CD4-positive, alpha-beta memory T cell (primary cell): Measurements from ENCODE around the gene KANK2. TPM values are rescaled to one million over a fixed set of nuclear protein-coding genes. Genes with fewer than 3 reads are reported as not detected.
"Not testable (repeated sequence)": the region's sequence is repeated elsewhere in the genome, so short reads cannot be mapped to it uniquely, and the experiment has no call there.

ENCODE experiments used
- CTCF ChIA-PET: fragments of 350-600 bp; sonication (Branson Sonifier 250); formaldehyde crosslinking; loops from one replicate; lab custom pipeline; 2021; ENCODE audit warnings: inconsistent platforms; ENCODE audit not compliant: partially characterized antibody; lab: Charles Lee
- POLR2A ChIA-PET: fragments of 350-600 bp; sonication (Branson Sonifier 250); formaldehyde crosslinking; loops from one replicate; lab custom pipeline; 2021; ENCODE audit not compliant: partially characterized antibody; lab: Charles Lee
- DNase-seq, 5 donors: peaks; one replicate each; pipeline versions ENCODE4 v3.0.0 to v3.0.0-alpha.2; 2020 to 2022; ENCODE audit warnings: mixed read lengths in 1 of 5
- H3K27ac ChIP-seq: one replicate; pipeline ENCODE4 v1.7.0; 2013; ENCODE audit warnings: low read depth, low read length
- H3K27me3 ChIP-seq: 2 replicates; pipeline ENCODE4 v1.7.0; 2013; ENCODE audit warnings: mild to moderate bottlenecking, low read length, moderate library complexity; ENCODE audit not compliant: insufficient read depth
- H3K36me3 ChIP-seq: 2 replicates; pipeline ENCODE4 v1.7.0; 2013; ENCODE audit warnings: mild to moderate bottlenecking, low read length, moderate library complexity; ENCODE audit not compliant: insufficient read depth
- H3K4me1 ChIP-seq: 2 replicates; pipeline ENCODE4 v1.7.0; 2013; ENCODE audit warnings: mild to moderate bottlenecking, low read length, moderate library complexity; ENCODE audit not compliant: insufficient read depth
- H3K4me3 ChIP-seq, 2 donors: one replicate each; pipeline ENCODE4 v1.7.0; 2013; ENCODE audit warnings: low read length in 2 of 2, mild to moderate bottlenecking in 1 of 2
- H3K9me3 ChIP-seq, 2 donors: one replicate each; pipeline ENCODE4 v1.7.0; 2013; ENCODE audit warnings: low read length in 2 of 2, control low read depth in 1 of 2; ENCODE audit not compliant: control insufficient read depth in 1 of 2
- H3K27ac Mint-ChIP-seq, 7 donors: one replicate each; pipeline ENCODE4 v1.8.0; 2020 to 2021; ENCODE audit warnings: mixed read lengths in 7 of 7, mild to moderate bottlenecking in 6 of 7, inconsistent platforms in 3 of 7, moderate library complexity in 3 of 7
- H3K27me3 Mint-ChIP-seq, 2 donors: one replicate each; pipeline ENCODE4 v1.8.0; 2020 to 2021; ENCODE audit warnings: mixed read lengths in 2 of 2
- H3K36me3 Mint-ChIP-seq, 2 donors: one replicate each; pipeline ENCODE4 v1.8.0; 2020 to 2021; ENCODE audit warnings: mixed read lengths in 2 of 2, inconsistent platforms in 1 of 2, mild to moderate bottlenecking in 1 of 2
- H3K4me1 Mint-ChIP-seq, 4 donors: one replicate each; pipeline ENCODE4 v1.8.0; 2020 to 2021; ENCODE audit warnings: mixed read lengths in 4 of 4, mild to moderate bottlenecking in 1 of 4
- H3K4me3 Mint-ChIP-seq, 8 donors: one replicate each; pipeline ENCODE4 v1.8.0; 2020 to 2021; ENCODE audit warnings: mixed read lengths in 8 of 8, mild to moderate bottlenecking in 7 of 8, moderate library complexity in 6 of 8, inconsistent platforms in 3 of 8
- H3K9me3 Mint-ChIP-seq, 8 donors: one replicate each; pipeline ENCODE4 v1.8.0; 2020 to 2021; ENCODE audit warnings: mixed read lengths in 8 of 8, mild to moderate bottlenecking in 5 of 8, inconsistent platforms in 3 of 8, moderate library complexity in 1 of 8
- intact Hi-C: fragments of 100-400 bp; cut with micrococcal nuclease; formaldehyde crosslinking; loops from one replicate; pipeline ENCODE4 v1.15.1; 2023
- polyA plus RNA-seq, 2 donors: library from polyadenylated mRNA; unstranded; fragments of 300-500 nt; fragmentation: Illumina TruSeq; gene quantifications; one replicate each; pipeline ENCODE4 v1.2.3, GENCODE V29; 2021
- total RNA-seq, 2 experiments: library from RNA; stranded (reverse); gene quantifications; one replicate each; pipeline ENCODE4 v1.2.3, GENCODE V29; 2021

Gene KANK2
- total and polyA plus RNA-seq, 4 experiments from 2014 or later, result 0.17 to 0.52 (median 0.39) TPM; not detected in 1

DNA sequence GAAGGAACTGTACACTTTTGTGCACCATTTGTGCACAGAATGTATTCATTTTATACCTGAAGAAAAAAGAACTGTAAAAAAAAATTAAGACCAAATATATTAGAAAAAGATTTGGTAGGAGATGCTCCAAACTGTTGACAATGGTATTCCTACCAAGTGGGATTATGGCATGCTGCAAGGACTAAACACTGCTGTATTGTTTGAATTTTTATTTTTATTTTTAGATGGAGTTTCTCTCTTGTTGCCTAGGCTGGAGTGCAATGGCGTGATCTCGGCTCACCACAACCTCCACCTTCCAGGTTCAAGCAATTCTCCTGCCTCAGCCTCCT, 36.9 kb downstream of the KANK2 start:
- CTCF ChIA-PET, H3K36me3 ChIP-seq, intact Hi-C loops, H3K4me3 Mint-ChIP-seq, H3K27me3 Mint-ChIP-seq, H3K36me3 Mint-ChIP-seq, DNase-seq, H3K27ac Mint-ChIP-seq, H3K9me3 Mint-ChIP-seq, H3K27ac ChIP-seq, H3K4me1 ChIP-seq, H3K4me1 Mint-ChIP-seq, POLR2A ChIA-PET, H3K27me3 ChIP-seq, H3K4me3 ChIP-seq, H3K9me3 ChIP-seq: not testable (repeated sequence)

DNA sequence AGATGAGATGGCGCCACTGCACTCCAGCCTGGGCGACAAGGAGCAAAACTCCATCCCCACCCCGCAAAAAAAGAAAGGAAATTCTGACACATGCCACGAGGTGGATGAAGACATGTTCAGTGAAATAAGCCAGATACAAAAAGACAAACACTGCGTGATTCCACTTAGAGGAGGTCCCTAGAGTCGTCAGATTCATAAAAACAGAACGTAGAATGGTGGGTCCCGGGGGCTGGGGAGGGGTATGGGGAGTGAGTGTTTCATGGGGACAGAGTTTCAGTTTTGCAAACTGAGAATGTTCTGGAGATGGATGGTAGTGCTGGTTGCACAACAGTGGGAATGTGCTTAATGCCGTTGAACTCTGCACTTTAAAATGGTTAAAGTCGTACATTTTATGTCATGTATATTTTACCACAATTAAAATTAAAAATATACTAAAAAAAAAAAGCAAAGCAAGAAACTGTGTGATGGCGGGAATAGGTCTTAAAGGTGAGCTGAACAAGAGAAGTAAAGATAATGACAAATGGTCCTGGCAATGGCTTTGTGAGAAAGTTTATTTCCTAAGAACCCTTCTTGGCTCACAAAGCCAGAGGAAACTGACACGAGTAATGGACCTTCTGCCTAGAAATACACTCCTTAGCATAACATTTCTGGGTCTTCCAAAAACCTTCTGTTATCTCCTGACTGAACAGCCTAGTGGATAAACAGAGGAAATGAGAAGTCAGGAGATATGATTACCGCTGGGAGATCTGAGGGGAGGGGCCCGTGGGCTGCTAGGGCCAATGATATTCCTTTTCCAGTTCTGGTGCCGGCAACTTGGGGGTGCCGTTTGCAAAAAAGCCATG, 37.5 kb downstream of the KANK2 start:
- CTCF ChIA-PET, result no interaction called here
- intact Hi-C loops, result no loop called here

DNA sequence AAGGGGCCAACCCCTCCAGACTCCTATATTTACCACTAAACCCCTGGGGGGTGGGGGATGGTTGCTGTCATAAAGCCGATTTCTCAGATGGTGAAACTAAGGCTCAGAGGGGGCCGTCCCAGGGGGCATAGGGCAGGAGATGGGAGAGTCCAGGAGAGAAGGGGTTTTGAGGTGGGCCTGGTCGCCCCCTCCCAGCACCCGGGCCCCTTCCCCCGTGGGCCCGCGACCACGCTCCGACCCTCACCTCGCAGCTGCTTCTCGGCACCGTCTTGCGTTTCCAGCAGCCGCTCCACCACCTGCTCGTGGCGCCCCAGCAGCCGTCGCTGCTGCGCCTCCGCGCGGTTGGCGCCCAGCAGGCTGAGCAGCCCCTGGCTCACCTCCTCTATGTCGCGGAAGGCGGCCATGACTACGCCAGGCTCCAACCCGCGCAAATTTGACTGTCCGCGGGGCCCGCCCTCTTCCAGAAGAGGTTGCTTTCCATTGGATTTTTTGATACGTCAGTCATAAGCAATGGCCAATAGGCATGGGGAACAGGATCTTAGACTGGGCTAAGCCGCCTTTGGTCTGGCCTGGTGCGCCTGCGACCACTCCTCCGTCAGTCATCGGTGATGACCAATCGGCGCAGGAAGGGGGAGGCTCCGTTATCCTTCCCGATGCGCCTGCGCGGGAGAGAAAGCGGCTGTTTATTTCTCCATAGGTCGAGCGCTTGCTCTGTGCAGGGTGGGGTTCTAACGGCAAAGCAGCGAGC, 41.8 kb downstream of the KANK2 start, which contains the start of gene SPC24:
SPC24 (minus strand) TSS at position 410 of the 748 bp plus-strand sequence; CDS start at position 404, 6 bp downstream.
- H3K4me3 ChIP-seq, result peak within 1 kb of the TSS; percentile 74 to 84
- ChIA-PET POLR2A (interaction anchor here (1.2 to 2.4 kb wide), 4 partner anchors 12 to 225 kb away, joined by 3 to 10 read pairs (median 6); partner anchors contain the start of gene SWSAP1), CTCF (interaction anchor here (0.6 to 1.1 kb wide), 4 partner anchors 30 to 1812 kb away, joined by 3 to 5 read pairs (median 3); no protein-coding TSS in a partner anchor)
- Mint-ChIP-seq H3K4me1 (peaks cover 7 to 19% (median 14%) of the 10 kb centered on the region in 4 donors), H3K27me3 (no peaks in the 10 kb centered on the region), H3K9me3 (peaks cover 0 to 4% (median 0%) of the 10 kb centered on the region in 8 donors), H3K4me3 (peak within 1 kb of the TSS; percentile 85 to 94 (median 88)), H3K27ac (peak within 1 kb of the TSS; percentile 55 to 93 (median 82)), H3K36me3 (no peaks in the 10 kb centered on the region)
- H3K36me3 ChIP-seq, result no peaks in the 10 kb centered on the region
- intact Hi-C loops, result loop anchor here (1.0 kb wide), 1 partner anchor 280 kb away; the partner anchor contains the start of genes ODAD3 and PRKCSH
- DNase-seq, result peak; percentile 88 to 94 (median 93)
- no peaks in the 10 kb centered on the region for H3K27me3 ChIP-seq
- H3K9me3 ChIP-seq, result no peaks in the 10 kb centered on the region
- H3K27ac ChIP-seq, result peak within 1 kb of the TSS; percentile 20
- peaks cover 20% of the 10 kb centered on the region for H3K4me1 ChIP-seq

More for the DNA sequence above, 37.5 kb downstream of the KANK2 start:
- Mint-ChIP-seq H3K4me3 (no peak overlapping the region), H3K27me3 (peaks cover 0 to 1% of the 10 kb centered on the region in 2 donors), H3K36me3 (no peaks in the 10 kb centered on the region), H3K9me3 (peaks cover 0 to 4% (median 0%) of the 10 kb centered on the region in 8 donors), H3K4me1 (peaks cover 3 to 13% (median 9%) of the 10 kb centered on the region in 4 donors), H3K27ac (peak overlapping the region in 1 of 7 donors; percentile 51)
- no peak overlapping the region for H3K4me3 ChIP-seq
- H3K27ac ChIP-seq, result no peak overlapping the region
- POLR2A ChIA-PET, result no interaction called here
- DNase-seq, result no peak
- H3K4me1 ChIP-seq, result peaks cover 13% of the 10 kb centered on the region
- no peaks in the 10 kb centered on the region for H3K36me3 ChIP-seq
- H3K27me3 ChIP-seq, result no peaks in the 10 kb centered on the region
- H3K9me3 ChIP-seq, result no peaks in the 10 kb centered on the region

DNA sequence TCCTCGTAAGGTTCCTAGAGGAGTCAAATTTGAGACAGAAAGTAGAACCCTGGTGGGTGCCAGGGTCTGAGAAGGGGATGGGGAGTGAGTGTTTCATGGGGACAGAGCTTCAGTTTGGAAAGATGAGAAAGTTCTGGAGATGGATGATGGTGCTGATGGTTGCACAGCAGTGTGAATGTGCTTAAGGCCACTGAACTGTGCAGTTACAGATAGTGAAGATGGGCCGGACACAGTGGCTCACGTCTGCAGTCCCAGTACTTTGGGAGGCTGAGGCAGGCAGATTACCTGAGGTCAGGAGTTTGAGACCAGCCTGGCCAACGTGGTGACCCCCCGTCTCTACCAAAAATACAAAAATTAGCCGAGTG, 42.7 kb downstream of the KANK2 start:
- H3K4me3 Mint-ChIP-seq, result peak overlapping the region; percentile 80 to 88 (median 84)
- Histone ChIP-seq H3K4me1 (peaks cover 20% of the 10 kb centered on the region), H3K4me3 (peak overlapping the region in 1 of 2 donors; percentile 84), H3K9me3 (no peaks in the 10 kb centered on the region), H3K36me3 (no peaks in the 10 kb centered on the region), H3K27me3 (no peaks in the 10 kb centered on the region), H3K27ac (no peak overlapping the region)
- peaks cover 7 to 19% (median 14%) of the 10 kb centered on the region in 4 donors for H3K4me1 Mint-ChIP-seq
- no peaks in the 10 kb centered on the region for H3K27me3 Mint-ChIP-seq
- POLR2A ChIA-PET, result interaction anchor here (2.4 kb wide), 1 partner anchor 226 kb away, joined by 6 read pairs; no protein-coding TSS in a partner anchor
- CTCF ChIA-PET, result interaction anchor here (0.6 kb wide), 1 partner anchor 29 kb away, joined by 3 read pairs; no protein-coding TSS in a partner anchor
- intact Hi-C loops, result loop anchor here (1.0 kb wide), 1 partner anchor 281 kb away; the partner anchor contains the start of genes ODAD3 and PRKCSH
- peaks cover 0 to 2% (median 0%) of the 10 kb centered on the region in 8 donors for H3K9me3 Mint-ChIP-seq
- DNase-seq, result no peak
- peak overlapping the region in 5 of 7 donors; percentile 5 to 93 (median 51) for H3K27ac Mint-ChIP-seq
- no peaks in the 10 kb centered on the region for H3K36me3 Mint-ChIP-seq

DNA sequence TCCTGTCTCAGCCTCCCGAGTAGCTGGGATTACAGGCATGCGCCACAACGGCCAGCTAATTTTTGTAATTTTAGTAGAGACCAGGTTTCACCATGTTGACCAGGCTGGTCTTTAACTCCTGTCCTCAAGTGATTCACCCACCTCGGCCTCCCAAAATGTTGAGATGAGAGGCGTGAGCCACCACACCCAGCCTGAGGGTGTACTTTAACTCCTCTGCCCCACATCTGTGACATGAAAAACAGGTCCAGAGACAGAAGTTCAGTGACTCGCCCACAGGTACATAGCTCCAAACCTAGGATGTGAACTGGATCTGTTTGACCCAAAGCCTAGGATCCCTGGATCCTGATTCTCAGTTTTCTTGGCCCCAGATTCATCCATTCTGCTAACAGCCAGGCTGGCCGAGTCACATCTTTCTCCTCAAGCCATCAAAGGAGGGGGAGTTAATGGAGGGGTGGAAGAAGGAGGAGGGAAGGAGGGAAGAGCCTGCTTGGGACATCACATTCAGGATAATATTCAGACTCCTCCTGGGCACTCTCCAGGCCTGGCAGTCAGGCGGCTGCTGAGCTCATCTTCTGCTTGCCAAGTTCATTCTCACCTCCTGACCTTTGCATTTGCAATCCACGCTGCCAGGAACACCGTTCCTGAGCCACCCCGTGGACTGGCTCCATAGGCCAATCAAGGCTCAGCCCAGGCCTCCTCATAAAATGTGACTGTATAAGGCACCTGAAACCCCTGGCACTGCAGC, 44.9 kb downstream of the KANK2 start:
- Mint-ChIP-seq H3K4me3 (no peak overlapping the region), H3K36me3 (no peaks in the 10 kb centered on the region), H3K4me1 (peaks cover 7 to 19% (median 14%) of the 10 kb centered on the region in 4 donors), H3K27me3 (no peaks in the 10 kb centered on the region), H3K9me3 (no peaks in the 10 kb centered on the region), H3K27ac (peak overlapping the region in 1 of 7 donors; percentile 43)
- ChIA-PET CTCF (interaction anchor here (0.6 to 1.2 kb wide), 3 partner anchors 10 to 117 kb away, joined by 3 read pairs; no protein-coding TSS in a partner anchor), POLR2A (no interaction called here)
- H3K36me3 ChIP-seq, result no peaks in the 10 kb centered on the region
- H3K27me3 ChIP-seq, result no peaks in the 10 kb centered on the region
- no peaks in the 10 kb centered on the region for H3K9me3 ChIP-seq
- intact Hi-C loops, result no loop called here
- H3K27ac ChIP-seq, result no peak overlapping the region
- DNase-seq, result no peak
- H3K4me3 ChIP-seq, result no peak overlapping the region
- peaks cover 20% of the 10 kb centered on the region for H3K4me1 ChIP-seq

DNA sequence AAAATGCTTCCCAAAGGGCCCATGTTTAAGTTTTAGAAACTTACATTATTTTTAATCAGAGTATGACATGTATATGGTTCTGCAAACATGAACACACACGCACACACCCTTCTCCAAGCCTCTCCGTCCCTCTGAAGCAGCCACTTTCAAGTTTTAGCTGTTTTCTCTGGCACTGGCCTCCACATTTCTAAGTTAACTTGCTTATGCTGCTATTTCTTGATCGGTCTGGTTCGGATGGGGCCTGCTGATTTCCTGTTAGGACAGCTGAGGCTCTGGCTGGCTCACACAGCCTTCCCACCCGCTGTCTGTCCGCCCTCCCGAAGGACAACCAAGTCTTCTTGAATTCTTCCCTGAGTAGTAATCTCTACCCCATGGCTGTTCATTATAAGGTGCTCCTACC, 46.2 kb downstream of the KANK2 start:
- intact Hi-C loops, result no loop called here
- peaks cover 16% of the 10 kb centered on the region for H3K4me1 ChIP-seq
- ChIA-PET POLR2A (no interaction called here), CTCF (no interaction called here)
- no peaks in the 10 kb centered on the region for H3K27me3 ChIP-seq
- H3K4me3 ChIP-seq, result no peak overlapping the region
- Mint-ChIP-seq H3K36me3 (no peaks in the 10 kb centered on the region), H3K4me1 (peaks cover 7 to 18% (median 13%) of the 10 kb centered on the region in 4 donors), H3K27ac (no peak overlapping the region), H3K4me3 (no peak overlapping the region), H3K27me3 (no peaks in the 10 kb centered on the region), H3K9me3 (no peaks in the 10 kb centered on the region)
- H3K27ac ChIP-seq, result no peak overlapping the region
- no peaks in the 10 kb centered on the region for H3K36me3 ChIP-seq
- DNase-seq, result no peak
- H3K9me3 ChIP-seq, result no peaks in the 10 kb centered on the region
